ENCODE results near the gene VAMP7.
"Not testable (repeated sequence)": the region's sequence is repeated elsewhere in the genome, so short reads cannot be mapped to it uniquely, and the experiment has no call there.

VAMP7 gene

DNA sequence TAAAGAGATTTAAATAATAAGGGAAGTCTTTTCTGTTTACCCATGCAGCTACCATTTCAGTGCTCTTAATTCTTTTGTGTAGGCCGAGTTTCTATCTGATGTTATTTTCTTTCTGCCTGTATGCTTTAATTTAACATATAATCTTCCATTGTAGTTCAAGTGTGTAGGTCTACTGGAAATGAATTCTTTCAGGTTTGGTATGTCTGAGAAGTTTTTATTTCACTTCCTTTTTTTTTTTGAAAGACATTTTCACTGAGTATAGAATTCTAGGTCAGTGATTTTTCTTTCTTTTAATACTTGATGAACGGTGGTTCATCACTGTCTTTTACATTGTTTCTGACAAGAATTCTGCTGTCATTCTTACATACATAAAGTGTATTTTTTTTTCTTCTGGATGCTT, 42.1 kb downstream of the VAMP7 start:
- no peak for DNase-seq

DNA sequence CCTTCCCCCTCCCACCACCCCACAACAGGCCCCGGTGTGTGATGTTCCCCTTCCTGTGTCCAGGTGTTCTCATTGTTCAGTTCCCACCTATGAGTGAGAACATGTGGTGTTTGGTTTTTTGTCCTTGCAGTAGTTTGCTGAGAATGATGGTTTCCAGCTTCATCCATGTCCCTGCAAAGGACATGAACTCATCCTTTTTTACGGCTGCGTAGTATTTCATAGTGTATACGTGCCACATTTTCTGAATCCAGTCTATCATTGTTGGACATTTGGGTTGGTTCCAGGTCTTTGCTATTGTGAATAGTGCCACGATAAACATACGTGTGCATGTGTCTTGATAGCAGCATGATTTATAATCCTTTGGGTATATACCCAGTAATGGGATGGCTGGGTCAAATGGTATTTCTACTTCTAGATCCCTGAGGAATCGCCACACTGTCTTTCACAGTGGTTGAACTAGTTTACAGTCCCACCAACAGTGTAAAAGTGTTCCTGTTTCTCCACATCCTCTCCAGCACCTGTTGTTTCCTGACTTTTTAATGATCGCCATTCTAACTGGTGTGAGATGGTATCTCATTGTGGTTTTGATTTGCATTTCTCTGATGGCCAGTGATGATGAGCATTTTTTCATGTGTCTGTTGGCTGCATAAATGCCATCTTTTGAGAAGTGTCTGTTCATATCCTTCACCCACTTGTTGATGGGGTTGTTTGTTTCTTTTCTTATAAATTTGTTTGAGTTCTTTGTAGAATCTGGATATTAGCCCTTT, 49.9 kb downstream of the VAMP7 start:
- not testable (repeated sequence) for DNase-seq

DNA sequence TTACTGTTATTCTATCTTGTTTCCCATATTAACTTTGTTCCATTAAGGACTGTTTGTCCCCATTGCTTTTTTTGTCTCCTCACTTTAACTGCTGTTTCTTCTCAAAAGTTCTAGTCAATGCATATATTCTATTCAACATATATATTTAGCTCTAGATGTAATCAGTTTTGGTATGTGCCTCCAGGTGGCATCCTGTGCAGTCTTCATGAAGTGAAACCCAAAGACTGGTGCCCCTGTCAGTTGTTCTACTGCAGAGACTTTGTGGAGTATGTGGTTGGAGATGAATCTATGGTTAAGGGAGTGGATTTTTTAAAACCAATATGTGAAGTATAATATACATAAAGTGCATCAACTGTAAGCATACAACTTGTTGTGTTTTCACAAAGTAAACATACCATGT, 57.0 kb downstream of the VAMP7 start:
- DNase-seq, result no peak

DNA sequence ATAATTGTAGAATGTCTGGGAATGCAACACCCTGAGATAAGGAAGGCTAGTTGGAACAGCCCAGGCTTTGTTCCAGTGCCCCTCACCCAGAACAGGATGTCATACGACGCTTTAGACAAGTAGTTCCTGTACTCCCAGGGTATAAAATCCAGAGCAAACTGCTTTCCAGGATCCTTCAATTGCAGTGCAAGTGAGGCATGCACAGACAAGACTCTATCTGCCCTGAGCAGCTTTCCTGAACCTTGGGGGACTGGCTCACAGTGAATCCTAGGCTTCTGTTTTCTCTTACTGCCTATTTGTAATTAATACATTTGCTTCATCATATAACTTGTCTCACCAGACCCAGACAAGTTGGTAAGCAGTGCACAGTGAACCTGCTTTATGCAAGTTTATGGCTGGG, 68.0 kb downstream of the VAMP7 start:
- DNase-seq, result no peak

DNA sequence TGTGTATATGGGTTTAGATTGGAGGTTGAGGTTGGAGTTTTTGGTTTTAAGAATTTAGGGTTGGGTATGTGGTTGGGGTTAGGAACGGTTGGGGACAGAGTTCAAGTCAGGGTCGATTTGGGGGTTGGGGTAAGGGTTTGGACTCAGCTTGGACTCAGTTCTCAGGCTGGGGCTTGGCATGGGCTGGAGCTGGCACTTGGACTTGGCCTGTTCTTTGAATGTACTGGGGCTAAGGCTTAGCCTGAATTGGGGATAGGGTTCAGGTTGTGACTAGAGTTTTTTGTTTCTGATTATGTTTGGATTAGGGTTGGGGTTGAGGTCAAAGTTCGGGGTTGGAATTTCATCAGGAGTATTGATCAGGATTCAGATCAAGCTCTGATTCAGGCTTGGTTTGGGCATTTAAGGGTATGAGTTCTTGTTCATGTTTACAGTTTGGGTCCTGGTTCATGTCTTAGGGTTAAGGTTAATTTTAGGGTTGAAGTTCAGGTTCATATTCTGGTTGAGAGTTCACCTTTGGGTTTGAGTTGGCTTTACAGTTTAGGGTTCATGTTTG, 70.2 kb downstream of the VAMP7 start:
- DNase-seq, result no peak

DNA sequence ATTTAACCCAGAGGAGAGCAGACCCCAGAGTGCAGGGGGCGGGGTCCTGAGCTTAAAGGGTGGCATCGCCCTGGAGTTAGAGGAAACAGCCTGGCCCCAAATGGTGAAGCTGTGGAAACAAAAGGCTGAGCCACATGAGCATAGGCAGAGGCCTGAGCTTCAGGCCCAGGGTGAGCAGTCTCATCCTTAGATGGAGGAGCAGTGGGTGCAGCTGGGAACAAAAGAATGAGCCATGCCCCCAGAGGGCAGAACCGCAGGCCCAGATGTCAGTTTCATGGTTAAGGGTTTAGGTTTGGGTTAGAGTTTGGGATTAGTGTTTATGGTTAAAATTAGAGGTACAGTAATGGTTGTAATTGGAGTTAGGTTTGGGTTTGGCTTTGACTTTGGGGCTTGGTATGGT, 71.9 kb downstream of the VAMP7 start:
- DNase-seq, result no peak

DNA sequence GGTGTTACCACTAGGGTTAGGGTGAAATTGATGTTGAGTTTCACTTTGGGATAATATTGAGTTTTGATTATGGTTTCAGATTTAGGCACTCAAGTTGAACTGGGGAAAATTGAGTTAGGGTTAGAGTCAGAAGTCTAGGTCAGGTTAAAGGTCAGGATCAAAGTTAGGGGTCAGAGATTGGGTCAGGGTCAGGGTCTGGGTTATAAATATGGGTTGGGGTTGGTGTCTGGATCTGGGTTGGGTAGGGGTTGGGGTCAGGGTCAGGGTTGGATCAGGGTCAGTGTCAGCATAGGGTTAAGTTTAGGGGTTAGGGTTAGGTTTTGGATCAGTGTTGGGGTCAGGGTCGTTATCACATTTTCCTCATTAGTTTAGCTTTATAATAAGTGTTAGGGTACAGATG, 73.6 kb downstream of the VAMP7 start:
- no peak for DNase-seq

DNA sequence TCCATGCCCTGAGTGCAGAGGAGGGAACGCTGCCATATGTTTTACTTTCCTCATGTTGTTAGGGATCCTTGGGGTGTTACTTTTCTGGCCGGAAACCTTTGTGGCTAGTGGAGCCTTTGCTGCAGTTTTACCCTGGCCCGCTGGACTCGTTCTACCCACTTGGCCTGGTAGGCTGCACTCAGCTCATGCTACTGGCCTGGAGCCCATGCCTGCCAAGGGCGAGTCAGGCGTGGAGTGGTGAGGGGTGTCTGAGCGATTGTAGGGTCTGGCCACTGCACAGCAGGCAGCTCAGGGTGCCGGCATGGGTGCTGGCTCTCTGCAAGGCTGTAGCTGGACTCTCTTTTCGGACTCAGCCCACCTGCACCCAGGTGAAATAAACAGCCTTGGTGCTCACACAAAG, 75.0 kb downstream of the VAMP7 start:
- no peak for DNase-seq

DNA sequence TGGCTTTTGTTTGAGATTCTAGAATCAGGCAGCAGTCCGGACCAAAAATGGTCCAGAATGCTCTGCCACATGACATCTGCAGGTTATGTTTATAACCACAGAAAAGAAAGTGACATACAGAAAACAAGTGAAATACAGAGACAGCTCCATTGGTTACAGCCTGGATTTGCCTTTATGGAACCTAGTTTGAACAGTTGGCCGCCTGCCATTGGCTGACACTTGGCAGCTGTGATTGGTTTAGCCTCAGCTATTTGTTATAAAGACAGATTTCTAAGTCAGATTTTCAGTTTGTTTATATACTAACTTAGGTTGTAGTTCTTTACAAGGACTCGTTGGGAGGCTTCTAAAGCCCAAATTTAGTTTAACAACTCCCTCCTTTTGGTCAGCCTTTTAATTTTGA, 75.5 kb downstream of the VAMP7 start:
- no peak for DNase-seq

DNA sequence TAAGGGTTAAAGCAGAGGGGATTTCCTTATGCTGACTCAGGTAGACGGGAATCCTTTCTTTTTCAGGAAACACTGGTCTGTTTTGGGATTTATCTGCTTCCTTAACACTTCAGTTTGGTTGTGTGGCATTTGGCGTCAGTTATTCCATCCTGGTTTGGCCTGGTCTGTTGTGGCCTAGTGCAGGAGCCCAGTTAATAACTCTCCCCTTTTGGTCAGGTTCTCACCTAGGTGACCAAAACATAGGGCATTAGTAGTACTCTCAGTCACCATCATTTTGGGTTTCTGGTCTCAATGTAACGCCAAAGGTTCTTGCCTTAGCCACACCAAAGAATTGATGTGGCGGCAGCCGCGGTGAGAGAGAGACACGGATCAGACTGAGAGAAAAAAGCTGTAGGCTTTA, 76.7 kb downstream of the VAMP7 start:
- DNase-seq, result no peak

DNA sequence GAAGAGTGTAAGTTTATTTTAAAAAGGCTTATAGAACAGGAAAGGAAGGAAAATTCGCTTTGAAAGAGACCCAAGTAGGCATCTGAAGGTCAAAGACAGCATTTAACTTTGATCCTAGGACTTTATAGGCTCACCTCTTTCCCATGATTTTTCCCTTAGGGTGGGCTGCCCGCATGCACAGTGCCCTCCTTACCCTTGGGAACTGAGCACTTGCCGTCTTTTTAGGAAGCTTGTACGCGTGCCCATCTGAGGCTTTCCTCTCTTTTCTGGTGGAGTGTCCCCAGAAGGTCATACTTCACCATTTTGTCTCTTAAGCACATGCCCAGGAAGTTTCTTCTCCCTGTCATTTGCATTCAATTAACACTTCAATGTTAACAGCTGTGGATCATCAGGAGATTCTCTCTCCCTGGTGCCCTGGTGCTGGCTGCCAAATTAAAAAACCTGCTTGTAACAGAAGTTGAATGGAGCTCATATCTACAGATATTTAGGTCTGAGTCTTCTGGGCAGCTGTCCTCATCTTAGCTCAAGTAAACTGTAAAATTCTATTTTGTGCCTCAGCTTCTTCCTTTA, 78.0 kb downstream of the VAMP7 start:
- DNase-seq, result no peak

DNA sequence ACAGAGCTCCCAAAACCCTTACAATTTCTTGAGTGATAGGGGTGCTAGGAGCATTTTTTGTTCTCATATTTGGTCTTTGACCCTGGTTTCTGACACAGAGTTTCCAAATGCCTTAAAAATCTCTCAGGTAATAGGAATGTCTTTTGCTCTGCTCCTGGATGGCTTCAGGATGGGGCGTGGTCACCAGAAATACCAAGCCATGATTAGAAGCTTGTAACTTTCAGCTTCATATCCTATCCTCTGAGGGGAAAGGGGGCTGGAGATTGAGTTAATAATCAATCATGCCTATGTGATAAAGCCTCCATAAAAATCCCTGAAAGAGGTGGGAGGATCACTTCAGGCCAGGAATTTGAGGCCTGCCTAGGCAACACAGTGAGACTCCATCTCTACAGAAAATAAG, 81.8 kb downstream of the VAMP7 start:
- no peak for DNase-seq

DNA sequence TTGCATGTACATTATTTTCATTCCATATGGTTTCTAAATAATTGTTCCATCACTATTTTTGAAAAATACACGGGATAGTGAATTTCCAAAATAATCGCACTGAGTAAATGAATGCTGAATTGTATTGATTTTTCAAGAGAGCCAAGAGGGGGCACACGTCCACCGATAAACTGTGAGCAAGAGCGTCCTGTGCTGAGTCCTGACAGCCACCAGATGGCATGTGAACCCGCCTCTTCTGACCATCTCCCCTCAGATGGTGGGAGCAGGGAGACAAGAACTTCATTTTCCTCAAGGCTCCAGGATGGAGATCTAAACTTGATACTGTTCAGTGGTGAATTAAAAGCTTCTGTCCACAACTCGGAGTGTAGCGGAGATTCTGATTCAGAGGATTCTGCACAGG, 85.7 kb downstream of the VAMP7 start:
- no peak for DNase-seq

DNA sequence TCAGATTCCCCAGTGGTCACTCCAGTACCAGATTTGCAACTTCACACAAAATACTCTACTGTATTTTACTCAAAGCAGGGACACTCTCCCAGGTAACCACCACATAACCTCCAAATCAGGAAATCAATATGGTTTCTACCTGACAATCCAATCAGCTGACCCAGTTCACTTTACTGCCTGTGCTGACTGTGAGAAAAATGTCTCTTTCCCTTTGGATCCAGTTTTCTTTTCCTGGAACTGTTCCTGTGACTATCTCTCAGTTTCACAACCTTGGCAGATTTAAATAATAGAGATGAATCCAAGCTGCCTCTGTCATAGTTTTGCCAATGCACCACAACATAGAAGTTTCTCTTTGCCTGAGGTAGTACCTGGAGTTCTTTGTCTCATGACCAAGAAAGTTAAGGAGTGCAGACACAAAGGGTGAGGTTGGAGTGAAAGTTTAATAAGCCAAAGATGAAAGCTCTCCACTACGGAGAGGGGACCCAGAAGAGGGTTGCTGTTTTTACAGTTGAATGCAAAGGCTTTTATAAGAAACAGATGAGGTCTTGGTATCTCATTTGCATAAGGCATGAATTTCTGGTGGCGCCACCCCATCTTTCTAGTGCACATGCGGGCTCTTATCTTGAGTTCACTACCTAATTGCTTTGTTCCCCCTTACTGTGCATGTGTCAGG, 86.6 kb downstream of the VAMP7 start:
- DNase-seq, result no peak

DNA sequence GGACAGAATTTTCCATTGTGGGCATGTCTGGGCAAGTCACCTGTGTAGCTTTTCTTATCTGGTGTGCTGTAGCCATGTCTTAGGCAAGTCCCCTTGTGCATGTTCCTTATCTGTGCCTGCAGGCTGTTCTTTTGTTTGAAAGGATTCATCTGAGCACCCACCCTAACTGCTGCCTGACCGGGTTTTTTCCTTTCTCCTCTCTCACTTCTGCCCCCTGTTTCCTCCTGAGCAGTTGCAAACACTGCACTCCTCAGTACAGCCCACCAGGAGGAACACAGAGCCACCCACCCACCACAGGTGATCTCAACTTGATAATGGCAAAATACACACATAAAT, 87.1 kb downstream of the VAMP7 start:
- DNase-seq, result no peak

DNA sequence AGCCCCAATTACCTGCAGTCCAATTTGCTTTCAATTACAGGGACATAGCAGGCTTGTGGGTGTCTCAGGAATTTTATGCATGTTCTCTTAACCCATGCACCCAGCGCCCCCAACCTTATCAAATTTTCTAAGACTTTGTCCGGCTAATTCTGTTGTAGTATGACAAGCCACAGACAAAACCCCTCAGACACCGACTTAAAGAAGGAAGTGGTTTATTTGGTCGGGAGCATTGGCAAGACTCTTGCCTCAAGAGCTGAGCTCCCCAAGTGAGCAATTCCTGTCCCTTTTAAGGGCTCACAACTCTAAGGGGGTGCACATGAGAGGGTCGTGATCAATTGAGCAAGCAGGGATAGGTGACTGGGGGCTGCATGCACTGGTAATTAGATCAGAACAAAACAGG, 87.6 kb downstream of the VAMP7 start:
- DNase-seq, result no peak

DNA sequence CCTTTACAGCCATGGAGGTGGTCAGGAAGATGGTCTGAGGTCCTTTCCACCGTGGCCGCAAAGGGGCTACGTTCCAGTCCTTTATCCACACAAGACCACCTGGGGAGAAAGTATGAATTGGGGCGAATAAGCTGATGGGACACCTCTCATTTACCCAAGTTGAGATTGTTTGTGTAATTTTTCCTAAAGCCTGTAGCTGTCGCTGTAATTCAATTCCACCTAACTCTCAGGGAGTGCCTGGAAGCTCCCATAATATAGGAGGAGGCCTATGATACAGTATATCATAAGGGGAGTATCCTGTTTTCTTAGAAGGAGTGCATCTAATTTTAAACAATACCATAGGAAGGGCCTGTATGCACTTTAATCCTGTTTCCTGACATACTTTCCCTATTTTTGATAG, 90.5 kb downstream of the VAMP7 start:
- not testable (repeated sequence) for DNase-seq

DNA sequence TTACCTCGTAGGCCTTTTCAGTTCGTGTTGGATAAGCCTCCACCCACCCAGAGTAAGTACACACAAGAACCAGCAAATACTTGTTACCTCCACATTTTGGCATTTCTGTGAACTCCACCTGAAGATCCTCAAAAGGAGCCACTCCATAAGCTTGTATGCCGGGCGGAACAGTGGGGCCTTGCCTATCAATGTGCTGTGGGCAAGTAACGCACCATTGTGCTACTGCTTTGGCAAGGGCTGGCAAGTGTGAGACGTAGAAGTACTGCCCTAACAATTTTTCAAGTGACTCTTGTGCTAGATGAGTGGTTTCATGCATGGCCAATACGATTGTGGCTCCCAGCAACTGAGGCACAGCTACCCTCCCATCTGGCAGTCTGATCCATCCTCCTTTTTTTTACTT, 91.1 kb downstream of the VAMP7 start:
- not testable (repeated sequence) for DNase-seq

DNA sequence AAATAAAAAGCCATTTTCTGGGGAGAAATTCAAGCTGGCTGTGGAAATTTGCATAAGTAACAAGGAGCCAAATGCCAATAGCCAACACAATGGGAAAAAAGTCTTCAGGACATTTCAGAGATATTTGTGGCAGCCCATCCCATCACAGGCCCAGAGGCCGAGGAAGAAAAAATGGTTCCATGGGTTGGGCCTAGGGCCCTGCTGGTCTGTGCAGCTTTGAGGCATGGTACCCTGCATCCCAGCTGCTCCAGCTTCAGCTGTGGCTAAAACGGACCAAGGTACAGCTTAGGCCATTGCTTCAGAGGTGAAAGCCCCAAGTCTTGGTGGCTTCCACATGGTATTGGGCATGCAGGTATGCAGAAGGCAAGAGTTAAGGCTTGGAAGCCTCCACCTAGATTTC, 102.2 kb downstream of the VAMP7 start:
- no peak for DNase-seq

DNA sequence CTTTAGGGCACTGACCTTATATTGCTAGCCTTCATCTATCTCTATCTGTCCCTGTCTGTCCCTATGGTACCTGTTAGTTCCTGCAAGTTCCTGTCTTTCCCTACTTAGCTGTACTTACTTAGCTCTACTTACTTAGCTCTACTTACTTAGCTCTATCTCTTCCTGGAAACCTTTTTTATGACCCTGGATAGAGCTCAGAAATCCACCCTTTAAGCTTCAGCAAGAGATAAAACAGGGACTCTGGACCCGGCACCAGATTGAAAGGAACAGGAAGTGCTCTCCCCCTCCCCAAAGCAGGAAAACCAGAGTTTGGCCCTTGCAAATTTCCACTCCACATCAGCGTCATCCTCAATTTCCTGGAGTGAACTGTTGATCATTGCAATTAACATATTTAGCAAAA, 104.1 kb downstream of the VAMP7 start:
- DNase-seq, result no peak

DNA sequence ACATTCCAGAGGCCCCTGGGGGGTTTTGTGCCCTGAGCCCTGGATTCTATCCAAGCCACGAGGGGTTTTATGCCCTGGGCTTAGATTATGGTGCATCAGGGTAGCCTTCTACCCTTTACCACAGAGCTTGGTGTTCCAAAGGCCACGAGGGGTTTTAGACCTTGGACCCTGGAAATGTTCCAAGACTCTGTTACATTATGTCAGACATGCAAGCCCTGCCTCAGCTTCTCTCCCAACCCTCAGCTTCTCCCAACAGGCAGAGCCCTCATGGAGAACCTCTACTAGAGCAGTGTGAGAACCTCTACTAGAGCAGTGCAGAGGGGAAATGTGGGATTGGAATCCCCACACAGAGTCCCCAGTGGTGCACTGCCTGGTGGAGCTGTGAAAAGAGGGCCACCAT, 105.8 kb downstream of the VAMP7 start:
- not testable (repeated sequence) for DNase-seq

DNA sequence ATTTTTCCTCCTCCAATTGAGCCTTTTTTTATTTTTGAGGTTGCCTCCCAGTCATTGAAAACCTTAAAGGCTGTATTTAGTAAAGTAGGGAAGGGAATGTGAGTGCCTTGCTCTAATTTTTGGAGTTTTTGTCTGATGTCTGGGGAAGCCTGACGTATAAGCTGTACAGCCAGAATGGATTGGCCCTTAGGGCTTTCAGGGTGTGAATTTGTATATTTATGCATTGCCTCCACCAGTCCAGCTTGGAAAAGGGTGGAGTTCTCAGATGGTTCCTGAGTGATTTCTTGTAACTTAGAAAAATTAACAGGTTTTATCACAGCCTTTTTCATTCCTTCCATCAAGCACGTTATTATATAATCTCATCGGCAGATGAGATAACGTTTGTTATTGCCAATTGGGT, 107.7 kb downstream of the VAMP7 start:
- DNase-seq, result no peak

Data from activated effector memory CD4-positive, alpha-beta T cell treated with Interleukin-2 at 50 U/mL for 16 hours (primary cell).